Liver (tissue), 3 donors: ENCODE data around the gene UPK2.

Source experiments
- GABPA ChIP-seq, 2 donors: IDR thresholded peaks in 1 of 2; conservative IDR thresholded peaks in 1 of 2; 2 replicates each; pipeline ENCODE4 v1.6.1; 2016; ENCODE audit warnings: antibody characterized with exemption in 2 of 2, mild to moderate bottlenecking in 1 of 2, moderate library complexity in 1 of 2
- RAD21 ChIP-seq, 2 donors: IDR thresholded peaks; 2 replicates each; pipeline ENCODE4 v1.6.1; 2016; ENCODE audit warnings: antibody characterized with exemption in 2 of 2, mild to moderate bottlenecking in 2 of 2
- YY1 ChIP-seq: IDR thresholded peaks from 2 replicates; pipeline ENCODE4 v1.6.1; 2016; ENCODE audit warnings: antibody characterized with exemption, mild to moderate bottlenecking
- TF ChIP-seq, protein P1 (sequence below): fragments of 150-350 bp; IDR thresholded peaks from 2 replicates; pipeline ENCODE4 v1.5.1; 2017; ENCODE audit warnings: improper control_type of control experiment, low read depth, low read length; ENCODE audit not compliant: missing input control
- donor health status: healthy.
- donor health status: healthy.

DNA sequence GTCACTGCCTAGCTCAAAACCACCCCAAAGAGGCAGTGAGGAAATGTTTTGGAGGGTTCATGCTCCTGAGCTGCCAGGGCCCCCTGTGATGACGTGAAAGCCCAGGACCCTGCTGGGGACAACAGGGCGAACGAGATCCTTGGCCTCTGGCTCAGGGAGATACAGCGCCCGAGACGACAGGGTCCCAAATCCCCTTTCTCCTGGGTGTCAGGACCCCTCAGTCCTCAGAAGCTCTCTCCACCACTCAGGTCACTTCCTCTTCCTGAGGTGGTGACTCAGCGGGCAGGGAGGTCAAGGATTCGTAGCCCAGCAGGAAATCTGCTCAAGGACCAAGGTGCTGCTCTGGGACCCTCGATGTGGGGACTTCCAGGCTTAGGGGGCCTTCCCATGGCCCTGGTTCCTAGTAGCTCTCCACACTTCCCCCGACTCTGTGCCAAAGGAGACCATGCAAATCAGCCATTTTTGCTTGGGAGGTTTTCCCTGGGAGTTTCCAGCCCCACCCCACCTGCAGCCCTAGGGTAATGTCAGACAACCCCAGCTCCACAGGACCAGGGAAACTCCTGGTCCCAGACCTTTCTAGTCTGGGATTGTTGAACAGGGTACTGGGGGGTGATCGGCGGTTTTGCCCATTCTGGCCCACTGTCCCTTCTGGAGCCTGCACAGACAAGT is 43.2 kb upstream of the UPK2 start:
- TF ChIP-seq RAD21 (IDR thresholded peaks at IDR 0.05): no peak
- TF ChIP-seq, protein P1, sequence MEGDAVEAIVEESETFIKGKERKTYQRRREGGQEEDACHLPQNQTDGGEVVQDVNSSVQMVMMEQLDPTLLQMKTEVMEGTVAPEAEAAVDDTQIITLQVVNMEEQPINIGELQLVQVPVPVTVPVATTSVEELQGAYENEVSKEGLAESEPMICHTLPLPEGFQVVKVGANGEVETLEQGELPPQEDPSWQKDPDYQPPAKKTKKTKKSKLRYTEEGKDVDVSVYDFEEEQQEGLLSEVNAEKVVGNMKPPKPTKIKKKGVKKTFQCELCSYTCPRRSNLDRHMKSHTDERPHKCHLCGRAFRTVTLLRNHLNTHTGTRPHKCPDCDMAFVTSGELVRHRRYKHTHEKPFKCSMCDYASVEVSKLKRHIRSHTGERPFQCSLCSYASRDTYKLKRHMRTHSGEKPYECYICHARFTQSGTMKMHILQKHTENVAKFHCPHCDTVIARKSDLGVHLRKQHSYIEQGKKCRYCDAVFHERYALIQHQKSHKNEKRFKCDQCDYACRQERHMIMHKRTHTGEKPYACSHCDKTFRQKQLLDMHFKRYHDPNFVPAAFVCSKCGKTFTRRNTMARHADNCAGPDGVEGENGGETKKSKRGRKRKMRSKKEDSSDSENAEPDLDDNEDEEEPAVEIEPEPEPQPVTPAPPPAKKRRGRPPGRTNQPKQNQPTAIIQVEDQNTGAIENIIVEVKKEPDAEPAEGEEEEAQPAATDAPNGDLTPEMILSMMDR: no peak
- TF ChIP-seq GABPA (IDR thresholded peaks at IDR 0.05 in 1 of 2, conservative IDR thresholded peaks at IDR 0.05 in 1 of 2): no peak
- TF ChIP-seq YY1: no peak
